ENCODE data around the gene PEX16. TPM values are rescaled to one million over a fixed set of nuclear protein-coding genes. Genes with fewer than 3 reads are reported as not detected.

The PEX16 gene
- total and polyA plus RNA-seq, 9 of the 15 experiments (the other 6 are each of a cell fraction or from before 2014, with no cell fraction given): 1.5 to 43.9 (median 14.6) TPM

DNA sequence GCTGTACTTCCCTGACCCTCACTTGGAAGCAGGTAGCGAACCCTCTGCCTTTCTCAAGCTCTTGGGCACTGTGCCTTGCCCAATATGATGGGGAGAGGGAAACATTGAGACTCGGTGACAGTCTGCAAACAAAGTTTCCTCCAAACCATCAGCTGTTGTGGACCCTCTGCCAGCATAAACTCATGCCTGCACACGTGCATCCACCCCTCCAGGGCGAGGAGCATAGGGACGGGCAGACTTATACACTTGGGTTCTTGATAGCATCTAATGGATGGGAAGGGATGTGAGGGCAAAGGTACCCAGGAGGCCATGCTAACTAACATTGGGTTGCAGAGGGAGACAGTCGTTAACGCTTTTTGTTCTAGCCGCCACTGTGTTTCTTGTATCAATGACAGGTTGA, 40.5 kb downstream of the PEX16 start:
- Histone ChIP-seq H3K4me2 (ENCODE audit: insufficient read depth, low read length) (no peak overlapping the region), H3K9ac (ENCODE audit: insufficient read depth in 1 of 2, low read depth in 2 of 2, low read length in 2 of 2) (no peak overlapping the region), H3K4me3 (no peak overlapping the region), H2AFZ (ENCODE audit: low read depth, low read length) (no peak overlapping the region), H3K4me1 (replicated peaks in 1 of 2; ENCODE audit: control insufficient read depth in 2 of 2, insufficient read depth in 2 of 2, low read length in 2 of 2) (peaks cover 11 to 22% of the 10 kb centered on the region in 2 experiments), H4K20me1 (replicated peaks; ENCODE audit: control insufficient read depth, insufficient read depth, low read length) (peaks cover 11% of the 10 kb centered on the region), H3K79me2 (ENCODE audit: control insufficient read depth, insufficient read depth, low read length) (no peaks in the 10 kb centered on the region), H3K9me3 (replicated peaks; ENCODE audit: control insufficient read depth, insufficient read depth, low read depth, low read length) (no peaks in the 10 kb centered on the region), H3K36me3 (ENCODE audit: control insufficient read depth, insufficient read depth, low read length) (peaks cover 64% of the 10 kb centered on the region), H3K9me1 (ENCODE audit: control insufficient read depth, insufficient read depth, low read length) (no peaks in the 10 kb centered on the region), H3K27me3 (ENCODE audit: control insufficient read depth in 2 of 2, insufficient read depth in 2 of 2, low read length in 2 of 2) (no peaks in the 10 kb centered on the region), H3K27ac (ENCODE audit: extremely low read depth, low read depth, low read length) (no peak overlapping the region)
- FAIRE-seq: no peak
- no peak for ATAC-seq
- 82% methylated on average over 8 of the region's 8 CpGs for WGBS (ENCODE audit: insufficient coverage, low coverage, missing lambda C conversion rate)
- intact Hi-C loops (cut with micrococcal nuclease): loop anchor here (10.0 kb wide), 1 partner anchor 68 kb away; no protein-coding TSS in a partner anchor
- BruUV-seq (replicated peaks): no TSS peak
- TF ChIP-seq, protein P1, sequence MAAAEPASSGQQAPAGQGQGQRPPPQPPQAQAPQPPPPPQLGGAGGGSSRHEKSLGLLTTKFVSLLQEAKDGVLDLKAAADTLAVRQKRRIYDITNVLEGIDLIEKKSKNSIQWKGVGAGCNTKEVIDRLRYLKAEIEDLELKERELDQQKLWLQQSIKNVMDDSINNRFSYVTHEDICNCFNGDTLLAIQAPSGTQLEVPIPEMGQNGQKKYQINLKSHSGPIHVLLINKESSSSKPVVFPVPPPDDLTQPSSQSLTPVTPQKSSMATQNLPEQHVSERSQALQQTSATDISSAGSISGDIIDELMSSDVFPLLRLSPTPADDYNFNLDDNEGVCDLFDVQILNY (CRISPR knock-in tag; IDR thresholded peaks at IDR 0.05): no peak
- TF ChIP-seq SRSF1 (IDR thresholded peaks at IDR 0.05; ENCODE audit: low read depth, low read length): no peak
- no peak for TF ChIP-seq EWSR1 (IDR thresholded peaks at IDR 0.05; ENCODE audit: borderline replicate concordance, low read depth, partially characterized antibody)
- no peak for TF ChIP-seq GTF2F1 (IDR thresholded peaks at IDR 0.05; ENCODE audit: low read depth, low read length)
- TF ChIP-seq PCBP2 (IDR thresholded peaks at IDR 0.05; ENCODE audit: low read depth, low read length, poor library complexity, severe bottlenecking): no peak
- TF ChIP-seq MAZ (CRISPR knock-in tag; conservative IDR thresholded peaks at IDR 0.05 in 1 of 2, IDR thresholded peaks at IDR 0.05 in 1 of 2): no peak
- TF ChIP-seq, protein P2, sequence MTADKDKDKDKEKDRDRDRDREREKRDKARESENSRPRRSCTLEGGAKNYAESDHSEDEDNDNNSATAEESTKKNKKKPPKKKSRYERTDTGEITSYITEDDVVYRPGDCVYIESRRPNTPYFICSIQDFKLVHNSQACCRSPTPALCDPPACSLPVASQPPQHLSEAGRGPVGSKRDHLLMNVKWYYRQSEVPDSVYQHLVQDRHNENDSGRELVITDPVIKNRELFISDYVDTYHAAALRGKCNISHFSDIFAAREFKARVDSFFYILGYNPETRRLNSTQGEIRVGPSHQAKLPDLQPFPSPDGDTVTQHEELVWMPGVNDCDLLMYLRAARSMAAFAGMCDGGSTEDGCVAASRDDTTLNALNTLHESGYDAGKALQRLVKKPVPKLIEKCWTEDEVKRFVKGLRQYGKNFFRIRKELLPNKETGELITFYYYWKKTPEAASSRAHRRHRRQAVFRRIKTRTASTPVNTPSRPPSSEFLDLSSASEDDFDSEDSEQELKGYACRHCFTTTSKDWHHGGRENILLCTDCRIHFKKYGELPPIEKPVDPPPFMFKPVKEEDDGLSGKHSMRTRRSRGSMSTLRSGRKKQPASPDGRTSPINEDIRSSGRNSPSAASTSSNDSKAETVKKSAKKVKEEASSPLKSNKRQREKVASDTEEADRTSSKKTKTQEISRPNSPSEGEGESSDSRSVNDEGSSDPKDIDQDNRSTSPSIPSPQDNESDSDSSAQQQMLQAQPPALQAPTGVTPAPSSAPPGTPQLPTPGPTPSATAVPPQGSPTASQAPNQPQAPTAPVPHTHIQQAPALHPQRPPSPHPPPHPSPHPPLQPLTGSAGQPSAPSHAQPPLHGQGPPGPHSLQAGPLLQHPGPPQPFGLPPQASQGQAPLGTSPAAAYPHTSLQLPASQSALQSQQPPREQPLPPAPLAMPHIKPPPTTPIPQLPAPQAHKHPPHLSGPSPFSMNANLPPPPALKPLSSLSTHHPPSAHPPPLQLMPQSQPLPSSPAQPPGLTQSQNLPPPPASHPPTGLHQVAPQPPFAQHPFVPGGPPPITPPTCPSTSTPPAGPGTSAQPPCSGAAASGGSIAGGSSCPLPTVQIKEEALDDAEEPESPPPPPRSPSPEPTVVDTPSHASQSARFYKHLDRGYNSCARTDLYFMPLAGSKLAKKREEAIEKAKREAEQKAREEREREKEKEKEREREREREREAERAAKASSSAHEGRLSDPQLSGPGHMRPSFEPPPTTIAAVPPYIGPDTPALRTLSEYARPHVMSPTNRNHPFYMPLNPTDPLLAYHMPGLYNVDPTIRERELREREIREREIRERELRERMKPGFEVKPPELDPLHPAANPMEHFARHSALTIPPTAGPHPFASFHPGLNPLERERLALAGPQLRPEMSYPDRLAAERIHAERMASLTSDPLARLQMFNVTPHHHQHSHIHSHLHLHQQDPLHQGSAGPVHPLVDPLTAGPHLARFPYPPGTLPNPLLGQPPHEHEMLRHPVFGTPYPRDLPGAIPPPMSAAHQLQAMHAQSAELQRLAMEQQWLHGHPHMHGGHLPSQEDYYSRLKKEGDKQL (CRISPR knock-in tag; IDR thresholded peaks at IDR 0.05; ENCODE audit: borderline replicate concordance): no peak
- TF ChIP-seq GTF2E2 (tag; IDR thresholded peaks at IDR 0.05): no peak
- TF ChIP-seq FOXA1 (IDR thresholded peaks at IDR 0.05; ENCODE audit: borderline replicate concordance): no peak
- TF ChIP-seq ERF (CRISPR knock-in tag; IDR thresholded peaks at IDR 0.05): no peak
- no peak for TF ChIP-seq ZFP1 (CRISPR knock-in tag; IDR thresholded peaks at IDR 0.05)
- TF ChIP-seq DDX20 (tag; IDR thresholded peaks at IDR 0.05; ENCODE audit: low read depth): no peak
- TF ChIP-seq ZNF197 (CRISPR knock-in tag; IDR thresholded peaks at IDR 0.05; ENCODE audit: low read depth): no peak
- no peak for TF ChIP-seq MCM7 (IDR thresholded peaks at IDR 0.05)
- no peak for TF ChIP-seq CBFA2T3 (IDR thresholded peaks at IDR 0.05)
- TF ChIP-seq ZNF224 (CRISPR knock-in tag; IDR thresholded peaks at IDR 0.05): no peak
- no peak for TF ChIP-seq RFX7 (CRISPR knock-in tag; IDR thresholded peaks at IDR 0.05)
- TF ChIP-seq FOSL1 (tag; conservative IDR thresholded peaks at IDR 0.05): no peak
- in situ Hi-C loops (cut with MboI): no loop called here
- CTCF ChIA-PET (ENCODE audit: low intra/inter-chr PET ratio): interaction anchor here (0.6 kb wide), 1 partner anchor 211 kb away, joined by 3 read pairs; no protein-coding TSS in a partner anchor
- POLR2A ChIA-PET: interaction anchor here (0.6 to 0.7 kb wide), 2 partner anchors 53 to 1264 kb away, joined by 3 read pairs; no protein-coding TSS in a partner anchor
- DNase-seq (ENCODE audit: extremely low read depth in 1 of 4, low spot score in 3 of 4): no peak

Data from K562 (cell line).